Heart right ventricle (tissue), 16 donors: ENCODE results near the gene MBNL1. TPM values are rescaled to one million over a fixed set of nuclear protein-coding genes. Genes with fewer than 3 reads are reported as not detected.

Source experiments
- ATAC-seq, 8 donors: fragments of 200-7000 bp; cut with Tn5 transposase; one replicate each; pipeline ENCODE4 v1.9.1; 2020; ENCODE audit warnings: mild to moderate bottlenecking in 8 of 8, moderate library complexity in 8 of 8, moderate number of reproducible peaks in 1 of 8
- DNase-seq, 2 donors: peaks; one replicate each; pipeline ENCODE4 v3.0.0-alpha.2; 2020
- H3K27ac ChIP-seq, 10 donors: fragments of 200-600 bp; sonication (generic) in 2 of 10; one replicate each; pipeline versions ENCODE4 v1.5.0 to v1.8.0; 2020 to 2022; ENCODE audit warnings: mild to moderate bottlenecking in 3 of 10
- H3K27me3 ChIP-seq, 7 donors: fragments of 200-600 bp; one replicate each; pipeline ENCODE4 v1.8.0; 2021 to 2022; ENCODE audit warnings: mild to moderate bottlenecking in 2 of 7
- H3K36me3 ChIP-seq, 9 donors: fragments of 200-600 bp; sonication (generic) in 1 of 9; one replicate each; pipeline versions ENCODE4 v1.5.0 to v1.8.0; 2020 to 2022; ENCODE audit warnings: mild to moderate bottlenecking in 2 of 9
- H3K4me1 ChIP-seq, 9 donors: fragments of 200-600 bp; sonication (generic) in 1 of 9; one replicate each; pipeline versions ENCODE4 v1.5.0 to v1.8.0; 2020 to 2022; ENCODE audit warnings: mild to moderate bottlenecking in 4 of 9
- H3K4me3 ChIP-seq, 10 donors: fragments of 200-600 bp; sonication (generic) in 2 of 10; one replicate each; pipeline versions ENCODE4 v1.5.0 to v1.8.0; 2020 to 2022; ENCODE audit warnings: mild to moderate bottlenecking in 7 of 10, moderate library complexity in 2 of 10
- H3K9me3 ChIP-seq, 11 donors: fragments of 200-600 bp in 10 of 11; sonication (generic) in 2 of 11; one replicate each; pipeline versions ENCODE4 v1.5.0 to v1.8.0; 2013 to 2022; ENCODE audit warnings: mild to moderate bottlenecking in 2 of 11, control low read depth in 1 of 11, moderate library complexity in 1 of 11
- CTCF ChIP-seq, 9 donors: fragments of 200-600 bp; sonication (generic) in 2 of 9; IDR thresholded peaks; one replicate each; pipeline versions ENCODE4 v1.5.0 to v1.8.0; 2021 to 2022; ENCODE audit warnings: antibody characterized with exemption in 9 of 9, mild to moderate bottlenecking in 5 of 9, moderate library complexity in 1 of 9
- WGBS, 2 donors: extraction: QIAGEN DNeasy Blood & Tissue Kit; methylation state at CpG; one replicate each; pipeline ENCODE4 v1.1.7; 2013; ENCODE audit warnings: inconsistent platforms in 1 of 2; 5-methylcytosine and 5-hydroxymethylcytosine counted together
- intact Hi-C, 10 donors: fragments of 100-400 bp; cut with DNase I; formaldehyde crosslinking; loops; one replicate each; pipeline versions ENCODE4 v1.11.1 to v1.14.2; 2022
- polyA plus RNA-seq, 2 donors: library from polyadenylated mRNA; stranded (reverse); fragments of 200-250 nt; gene quantifications; one replicate each; pipeline ENCODE4 v1.2.3, GENCODE V29; 2013
- total RNA-seq, 10 donors: library from RNA; stranded (reverse); fragmentation: NEBNext Ultra II Directional in 3 of 10; extraction: Animal tissue kit (Norgen Biotek cat#: 25700) in 3 of 10; gene quantifications; one replicate each; pipeline versions ENCODE4 v1.2.1 to v1.2.4, GENCODE V29; 2021 to 2023
- donor health status: Arrhythmogenic right ventricular cardiomyopathy.
- donor health status: ischemic (EF 13 %, LVEDD 7.1; RV severe dilation, severe dysfunction).
- donor health status: healthy with polysubstance abuse.
- donor health status: DM: no; HTN: yes; CAD: no.
- donor health status: DM: no; HTN: no; CAD: no.
- donor health status: ischemic (EF 25% LVEDD 6.9; RV normal size, moderate dysfunction).
- donor health status: ischemic (EF 25% LVEDD 5.7; RV mildly dilated, moderate dysfunction).
- donor health status: healthy.
- donor health status: DM: yes; HTN: yes; CAD: no.
- donor health status: Ischemic cardiomyopathy.
- donor health status: ischemic (EF 35%, LVEDD 5.7; RV mildly dilated, moderate dysfunction).
- donor health status: nonischemic (EF 11% LVEDD 7.7; RV severe dilation, severe dysfunction).
- donor health status: DM: yes; HTN: yes; CAD: no.
- donor health status: PGD.
- donor health status: ischemic (EF 29% LVEDD 5.4; RV normal size, mild dysfunction).
- donor health status: nonischemic (EF 23%, LVEDD 6.1; RV moderate dilation, normal function).

Gene MBNL1
- total and polyA plus RNA-seq, 12 donors = 33.1 to 236 (median 189) TPM

GRCh38 chr3:152235709-152236298 is 32.9 kb upstream of the MBNL1 start:
- no peak for TF ChIP-seq CTCF (IDR thresholded peaks at IDR 0.05)
- Histone ChIP-seq H3K36me3 (no peaks in the 10 kb centered on the region), H3K27ac (no peak overlapping the region), H3K4me3 (no peak overlapping the region), H3K27me3 (no peaks in the 10 kb centered on the region), H3K9me3 (no peaks in the 10 kb centered on the region), H3K4me1 (peaks cover 0 to 20% (median 0%) of the 10 kb centered on the region in 9 donors)
- DNase-seq (no peak), ATAC-seq (no peak)
- intact Hi-C loops = no loop called here
- WGBS, 2 donors = 60 to 78% methylated on average over 1 of the region's 1 CpG

- intact Hi-C loops = no loop called here
- no peak for DNase-seq
- H3K36me3 ChIP-seq = no peaks in the 10 kb centered on the region
- H3K4me3 ChIP-seq = no peak overlapping the region
- peaks cover 0 to 29% (median 0%) of the 10 kb centered on the region in 9 donors for H3K4me1 ChIP-seq
- no peaks in the 10 kb centered on the region for H3K9me3 ChIP-seq
- no peak for ATAC-seq
- no peaks in the 10 kb centered on the region for H3K27me3 ChIP-seq
- no peak for TF ChIP-seq CTCF (IDR thresholded peaks at IDR 0.05)
- no peak overlapping the region for H3K27ac ChIP-seq
These were observed 32.0 kb upstream of the MBNL1 start for GRCh38 chr3:152236716-152237115.

GRCh38 chr3:152241142-152242017 is 27.3 kb upstream of the MBNL1 start:
- Histone ChIP-seq H3K4me3 (no peak overlapping the region), H3K36me3 (no peaks in the 10 kb centered on the region), H3K9me3 (peaks cover 0 to 3% (median 0%) of the 10 kb centered on the region in 11 donors), H3K4me1 (peaks cover 0 to 50% (median 0%) of the 10 kb centered on the region in 9 donors), H3K27ac (peak overlapping the region in 1 of 10 donors; percentile 72), H3K27me3 (no peaks in the 10 kb centered on the region)
- 69 to 70% methylated on average over 2 of the region's 2 CpGs for WGBS, 2 donors
- no peak for ATAC-seq
- TF ChIP-seq CTCF (IDR thresholded peaks at IDR 0.05) = no peak
- intact Hi-C loops = no loop called here
- DNase-seq = no peak

GRCh38 chr3:152243301-152243711 is 25.4 kb upstream of the MBNL1 start:
- Histone ChIP-seq H3K4me3 (peak overlapping the region in 1 of 10 donors; percentile 48), H3K27me3 (no peaks in the 10 kb centered on the region), H3K9me3 (peaks cover 0 to 3% (median 0%) of the 10 kb centered on the region in 11 donors), H3K27ac (peak overlapping the region in 1 of 10 donors; percentile 72), H3K36me3 (no peaks in the 10 kb centered on the region), H3K4me1 (peaks cover 0 to 52% (median 0%) of the 10 kb centered on the region in 9 donors)
- no peak for TF ChIP-seq CTCF (IDR thresholded peaks at IDR 0.05)
- 91 to 92% methylated on average over 1 of the region's 1 CpG for WGBS, 2 donors
- ATAC-seq (no peak), DNase-seq (no peak)
- intact Hi-C loops = no loop called here
